ENCODE measurements around the gene YARS2. TPM values are rescaled to one million over a fixed set of nuclear protein-coding genes. Genes with fewer than 3 reads are reported as not detected.

YARS2 gene
- total RNA-seq (2022; extraction: Qiagen RNA extraction) = 27.2 to 32.6 TPM (median 30.4 TPM) in 5 replicates

GRCh38 chr12:32755654-32756475 lies at the start of gene YARS2:
Gene YARS2 (minus strand): TSS chr12:32755897. CDS start chr12:32755874, 23 bp downstream.

Other genes with a start within 250 kb of the YARS2 start
- 55.2 to 87.6 TPM (median 72.6 TPM) in 5 replicates for gene DNM1L, start 76.6 kb downstream of the YARS2 start, total RNA-seq (2022; extraction: Qiagen RNA extraction)
- gene PKP2, start 140.9 kb upstream of the YARS2 start, total RNA-seq (2022; extraction: Qiagen RNA extraction) = 9.0 to 10.9 TPM (median 9.3 TPM) in 5 replicates

Data from A549 treated with dexamethasone at 1 μM for 4 hours (cell line).